ENCODE data around the gene RCOR1.
"Not testable (repeated sequence)": the region's sequence is repeated elsewhere in the genome, so short reads cannot be mapped to it uniquely, and the experiment has no call there.

Gene RCOR1

DNA sequence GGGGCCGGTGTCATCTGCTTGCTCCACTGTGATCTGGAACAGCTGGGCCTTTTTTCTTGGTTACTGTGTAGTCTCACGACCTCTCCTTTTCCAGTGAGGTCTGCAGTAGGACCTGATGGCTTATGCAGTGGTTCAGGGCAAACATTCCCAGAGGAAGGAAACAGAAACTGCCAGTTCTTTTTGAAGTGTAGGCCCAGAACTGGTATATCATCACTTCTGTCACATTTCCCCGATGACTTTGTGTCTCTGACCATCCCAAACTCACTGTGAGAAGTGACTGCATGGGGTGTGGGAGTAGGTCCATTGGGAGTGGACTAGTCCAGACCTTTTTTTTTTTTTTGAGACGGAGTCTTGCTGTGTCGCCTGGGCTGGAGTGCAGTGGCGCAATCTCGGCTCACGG is 38.4 kb downstream of the RCOR1 start:
- no peak for DNase-seq

DNA sequence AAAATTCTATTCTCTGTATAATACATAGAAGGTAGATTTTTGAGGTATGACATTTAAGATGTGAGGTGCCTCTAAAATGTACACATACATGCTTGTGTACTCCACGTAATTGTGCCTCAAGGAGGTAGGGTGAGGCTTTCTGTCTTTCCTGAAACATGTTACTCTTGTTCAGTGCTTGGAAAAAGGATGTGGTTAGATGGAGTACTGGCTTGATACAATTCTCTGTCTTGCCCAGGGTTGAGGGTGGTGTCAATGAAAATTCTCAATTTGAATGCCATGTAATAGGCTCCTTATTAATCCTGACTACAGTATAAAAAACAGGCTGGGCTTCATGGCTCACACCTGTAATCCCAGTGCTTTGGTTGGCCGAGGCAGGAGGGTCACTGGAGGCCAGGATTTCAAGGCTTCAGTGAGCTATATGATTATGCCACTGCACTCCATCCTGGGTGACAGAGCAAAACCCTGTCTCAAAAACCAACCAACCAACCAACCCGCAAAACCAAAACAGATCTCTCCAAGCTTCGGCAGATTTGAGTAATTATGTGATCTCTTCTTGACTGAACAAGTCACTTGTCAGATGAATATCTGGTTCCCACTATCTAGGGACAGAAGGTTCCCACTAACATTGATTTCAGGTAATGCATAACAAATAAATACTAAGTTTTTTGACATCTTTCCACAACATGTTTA is 41.6 kb downstream of the RCOR1 start:
- DNase-seq = no peak

DNA sequence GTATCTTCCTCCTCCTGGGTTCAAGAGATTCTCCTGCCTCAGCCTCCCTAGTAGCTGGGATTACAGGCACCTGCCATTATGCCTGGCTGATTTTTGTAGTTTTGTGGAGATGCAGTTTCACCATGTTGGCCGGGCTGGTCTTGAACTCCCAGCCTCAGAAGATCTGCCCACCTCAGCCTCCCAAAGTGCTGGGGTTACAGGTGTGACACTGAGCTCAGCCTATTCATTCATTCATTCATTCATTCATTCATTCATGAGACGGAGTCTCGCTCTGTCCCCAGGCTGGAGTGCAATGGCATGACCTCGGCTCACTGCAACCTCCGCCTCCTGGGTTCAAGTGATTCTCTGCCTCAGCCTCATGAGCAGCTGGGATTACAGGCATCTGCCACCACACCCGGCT is 47.2 kb downstream of the RCOR1 start:
- DNase-seq = not testable (repeated sequence)

DNA sequence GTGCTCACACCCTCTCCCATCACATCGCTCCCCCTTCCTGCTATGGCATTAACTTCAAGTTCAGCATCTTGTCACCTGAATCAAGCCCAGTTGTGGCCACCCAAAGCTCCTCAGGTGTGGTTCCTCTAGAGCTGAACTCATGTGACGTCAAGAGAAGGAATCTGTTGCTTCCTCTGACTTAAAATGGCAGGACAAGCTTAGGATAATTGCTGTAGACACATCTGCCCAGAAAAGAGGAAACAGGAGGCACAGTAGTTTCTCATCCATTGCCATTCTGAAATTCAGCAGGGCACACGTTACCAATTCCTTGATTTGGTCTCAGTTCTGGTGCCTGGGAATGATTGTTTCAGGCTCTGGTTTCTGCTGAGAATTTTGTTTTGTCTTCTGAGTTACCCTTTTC is 52.1 kb downstream of the RCOR1 start:
- no peak for DNase-seq

DNA sequence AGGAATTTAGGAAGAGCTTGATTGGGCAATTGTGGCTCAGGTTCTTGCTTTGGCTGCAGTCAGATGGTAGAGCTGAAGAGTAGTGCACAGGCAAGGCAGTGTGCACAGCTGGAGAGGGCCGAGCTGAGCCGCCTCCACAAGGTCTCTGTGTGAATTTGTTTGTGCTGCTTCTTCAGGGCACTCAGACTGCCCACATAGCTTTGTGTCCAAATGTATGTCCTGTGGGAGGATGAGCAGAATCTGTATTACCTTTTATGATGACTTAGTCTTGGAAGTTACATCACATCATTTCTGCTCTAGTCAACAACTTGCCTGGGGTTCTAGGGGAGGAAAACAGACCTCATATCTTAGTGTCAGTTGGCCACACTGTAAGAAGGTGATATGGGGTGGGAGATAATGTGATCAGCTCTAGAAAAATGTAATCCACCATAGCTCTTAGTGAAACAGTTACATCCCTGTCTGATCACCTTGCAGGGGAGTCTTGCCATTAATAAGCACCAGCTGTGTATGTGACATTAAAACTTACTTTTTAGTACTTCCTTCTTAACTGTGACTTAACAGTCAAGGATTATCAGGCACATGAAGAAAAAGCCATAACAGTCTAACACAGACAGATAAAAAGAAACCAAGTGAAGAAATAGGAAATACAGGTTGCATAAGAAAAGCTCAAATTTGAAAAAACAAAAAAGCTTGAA is 53.4 kb downstream of the RCOR1 start:
- DNase-seq = no peak

DNA sequence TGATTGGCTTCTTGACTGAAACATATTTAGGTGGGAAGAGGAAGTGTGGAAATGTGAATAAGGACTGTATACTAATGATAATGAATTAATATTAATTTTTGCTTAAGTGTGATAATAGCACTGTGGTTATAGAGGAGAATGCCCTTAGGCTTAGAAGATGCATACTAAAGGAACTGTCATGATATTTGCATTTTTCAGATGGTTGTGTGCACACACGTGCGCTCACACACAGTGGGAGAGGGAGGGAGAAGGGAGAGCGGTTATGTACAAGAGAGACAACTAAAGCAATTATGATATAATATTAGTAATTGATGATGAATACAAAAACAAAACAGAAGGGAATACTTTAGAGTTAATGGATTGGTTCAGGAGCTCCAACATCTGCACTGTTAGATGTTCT is 54.2 kb downstream of the RCOR1 start:
- DNase-seq = no peak

DNA sequence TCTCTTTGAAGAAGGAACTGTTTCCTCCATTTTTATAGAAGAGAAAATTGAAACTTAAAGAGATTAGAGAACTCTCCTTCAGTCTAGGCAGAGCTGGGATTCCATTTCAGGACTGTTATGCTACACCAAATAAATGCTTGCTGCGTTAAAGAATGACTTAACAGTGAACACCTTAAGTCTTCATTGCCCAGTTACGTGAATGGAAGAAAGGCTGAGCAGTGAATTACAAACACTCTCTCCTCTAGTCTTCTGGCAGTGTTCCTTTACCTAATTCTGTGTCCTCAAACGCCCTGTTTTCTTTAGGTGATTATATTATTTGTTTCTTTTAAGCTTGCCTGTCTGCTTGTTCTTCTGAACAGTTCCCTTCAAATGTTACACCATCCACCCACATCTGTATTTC is 59.7 kb downstream of the RCOR1 start:
- no peak for DNase-seq

DNA sequence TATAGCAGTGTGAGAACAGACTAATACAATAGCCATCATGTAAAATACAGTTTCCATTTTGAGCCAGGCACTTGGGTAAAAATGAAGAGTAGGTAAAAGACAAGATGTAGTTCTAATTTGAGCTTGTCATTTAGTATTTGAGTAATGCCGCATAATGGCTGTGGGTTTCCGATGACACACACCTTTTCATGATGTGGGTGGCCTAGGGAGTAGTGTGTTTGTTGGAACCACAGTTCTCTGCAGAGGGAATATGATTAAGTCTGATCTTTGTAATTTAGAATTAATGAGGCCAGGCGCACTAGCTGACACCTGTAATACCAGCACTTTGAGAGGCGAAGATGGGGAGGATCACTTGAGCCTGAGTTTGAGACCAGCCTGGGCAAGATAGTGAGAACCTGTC is 61.8 kb downstream of the RCOR1 start:
- DNase-seq = no peak

DNA sequence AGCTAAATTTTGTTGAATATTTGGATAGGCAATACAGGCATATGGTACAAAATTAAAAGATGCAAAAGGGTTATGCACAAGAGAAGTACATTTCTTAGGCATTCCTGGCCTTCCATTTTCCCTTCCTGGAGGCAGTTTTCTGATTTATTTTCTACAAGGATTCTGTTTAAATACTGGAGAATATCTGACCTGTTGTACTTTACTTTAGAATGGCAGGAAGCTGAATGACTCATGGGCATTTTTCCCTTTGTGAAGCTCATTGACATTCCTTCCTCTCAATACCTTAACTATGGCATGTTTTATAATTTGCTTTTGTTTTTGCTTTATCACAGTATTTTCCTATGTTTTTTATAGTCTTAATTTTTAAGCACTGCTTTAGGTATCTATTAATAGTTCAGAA is 62.7 kb downstream of the RCOR1 start:
- no peak for DNase-seq

DNA sequence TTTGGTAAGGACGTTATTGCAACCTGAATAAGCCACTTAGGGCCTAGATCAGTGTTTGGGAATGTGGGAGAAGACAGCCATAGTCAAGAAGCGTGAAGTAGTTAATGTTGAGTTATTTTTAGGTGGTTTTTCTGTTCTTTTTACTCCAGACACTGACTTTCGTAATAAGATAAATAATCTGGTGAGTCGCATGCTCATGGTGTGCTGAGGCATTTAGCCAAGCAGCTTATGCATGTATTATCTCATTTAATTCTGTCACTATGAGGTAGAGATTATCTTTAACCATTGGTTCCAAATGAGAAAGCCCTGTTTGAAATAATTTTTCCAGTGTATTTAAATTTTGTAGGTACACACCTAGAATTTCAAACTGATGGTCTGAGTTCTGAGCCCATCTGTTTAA is 67.3 kb downstream of the RCOR1 start:
- DNase-seq = no peak

DNA sequence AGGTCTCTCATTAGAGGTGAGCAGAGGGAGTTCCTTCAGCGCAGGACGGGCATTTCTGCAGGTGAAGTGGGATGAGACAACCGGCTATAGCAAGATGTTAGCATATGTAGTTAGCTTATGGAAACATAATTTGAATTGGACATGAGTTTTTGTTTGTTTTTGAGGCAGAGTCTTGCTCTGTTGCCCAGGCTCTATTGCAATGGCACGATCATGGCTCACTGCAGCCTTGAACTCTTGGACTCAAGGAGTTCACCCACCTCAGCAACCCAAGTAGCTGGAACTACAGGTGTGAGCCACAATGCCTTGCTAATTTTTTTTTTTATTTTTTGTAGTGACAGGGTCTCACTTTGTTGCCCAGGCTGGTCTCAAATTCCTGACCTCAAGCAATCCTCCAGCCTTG is 69.2 kb downstream of the RCOR1 start:
- no peak for DNase-seq

DNA sequence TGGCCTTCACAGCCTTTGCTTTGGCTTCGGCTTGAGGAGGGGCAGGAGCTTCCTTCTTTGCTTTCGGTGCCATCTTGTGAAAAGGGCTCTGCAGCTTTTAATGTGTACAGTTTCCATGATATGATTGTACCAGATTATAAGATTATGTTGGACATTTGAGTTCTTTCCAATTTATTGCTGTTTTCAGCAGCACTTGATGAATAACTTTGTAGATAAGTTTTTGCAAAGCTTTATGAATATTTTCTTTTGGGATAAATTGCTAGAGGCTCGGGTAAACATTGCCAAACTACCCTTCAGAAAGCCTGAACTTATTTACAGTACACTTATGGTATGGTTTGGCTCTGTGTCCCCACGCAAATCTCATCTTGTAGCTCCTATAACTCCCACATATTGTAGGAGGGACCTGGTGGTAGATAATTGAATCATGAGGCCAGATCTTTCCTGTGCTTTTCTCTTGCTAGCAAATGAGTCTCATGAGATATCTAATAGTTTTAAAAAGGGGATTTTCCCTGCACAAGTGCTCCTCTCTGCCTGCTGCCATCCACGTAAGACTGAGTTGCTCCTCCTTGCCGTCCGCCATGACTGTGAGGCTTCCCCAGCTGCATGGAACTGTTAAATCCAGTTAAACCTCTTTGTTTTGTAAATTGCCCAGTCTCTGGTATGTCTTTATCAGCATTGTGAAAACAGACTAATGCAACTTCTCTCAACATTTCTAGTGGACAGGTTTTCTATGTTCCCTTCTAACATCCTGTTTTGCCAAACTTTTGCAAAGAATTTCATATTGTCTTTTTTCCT is 70.4 kb downstream of the RCOR1 start:
- no peak for DNase-seq

DNA sequence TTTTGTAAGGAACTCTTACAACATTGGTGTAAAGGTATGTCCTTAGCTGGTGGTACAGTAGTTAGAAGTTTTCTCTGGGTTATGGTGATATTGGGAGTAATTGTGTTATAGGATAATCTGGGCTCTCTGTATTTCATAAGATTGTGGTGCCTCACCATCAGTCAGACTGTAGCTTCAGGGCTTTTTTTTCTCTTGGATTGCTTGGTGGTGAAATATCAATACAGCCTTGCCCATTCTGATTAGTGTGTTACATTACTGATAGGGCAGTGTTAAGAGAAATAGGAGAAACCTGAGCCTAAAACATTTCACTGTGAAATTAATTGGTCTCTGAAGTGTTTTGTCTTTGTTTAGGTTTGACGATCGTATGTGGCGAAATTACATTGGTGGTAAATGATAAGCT is 71.0 kb downstream of the RCOR1 start:
- no peak for DNase-seq

DNA sequence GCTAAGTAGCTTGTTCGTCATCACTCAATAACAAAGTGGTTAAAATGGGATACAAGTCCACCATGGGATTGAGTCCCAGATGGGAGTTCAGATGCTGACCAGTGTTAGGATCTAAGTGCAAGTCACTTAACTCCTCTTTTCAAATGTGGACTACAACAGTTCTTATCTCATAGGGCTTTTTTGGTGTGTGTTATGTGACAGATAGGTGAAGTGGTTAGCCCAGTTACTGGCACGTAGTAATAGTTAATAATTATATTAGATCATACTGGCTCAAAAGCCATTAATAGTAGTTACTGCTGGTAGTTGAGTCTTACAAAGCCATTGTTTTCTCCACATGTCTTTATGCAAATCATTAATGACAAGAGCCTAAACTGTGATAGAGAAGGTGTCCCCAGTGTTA is 73.2 kb downstream of the RCOR1 start:
- DNase-seq = no peak

DNA sequence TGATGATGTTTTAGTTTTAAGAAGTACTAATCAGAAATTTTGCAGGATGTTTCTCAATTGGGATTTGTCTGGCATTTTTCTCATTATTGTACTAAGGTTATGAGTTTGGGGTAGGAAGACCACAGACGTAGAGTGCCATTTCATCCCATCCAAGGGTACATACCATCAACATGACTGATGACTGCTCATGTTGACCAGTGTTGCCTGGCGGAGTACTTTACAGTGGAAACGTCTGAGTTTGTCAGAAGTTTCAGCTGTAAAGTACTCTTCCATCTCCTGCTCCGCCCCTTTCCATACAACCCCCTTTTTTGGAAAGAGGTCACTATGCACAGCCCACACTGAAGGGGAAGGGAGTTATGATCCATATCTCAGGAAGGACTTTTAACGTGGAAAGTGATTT is 74.2 kb downstream of the RCOR1 start:
- no peak for DNase-seq

DNA sequence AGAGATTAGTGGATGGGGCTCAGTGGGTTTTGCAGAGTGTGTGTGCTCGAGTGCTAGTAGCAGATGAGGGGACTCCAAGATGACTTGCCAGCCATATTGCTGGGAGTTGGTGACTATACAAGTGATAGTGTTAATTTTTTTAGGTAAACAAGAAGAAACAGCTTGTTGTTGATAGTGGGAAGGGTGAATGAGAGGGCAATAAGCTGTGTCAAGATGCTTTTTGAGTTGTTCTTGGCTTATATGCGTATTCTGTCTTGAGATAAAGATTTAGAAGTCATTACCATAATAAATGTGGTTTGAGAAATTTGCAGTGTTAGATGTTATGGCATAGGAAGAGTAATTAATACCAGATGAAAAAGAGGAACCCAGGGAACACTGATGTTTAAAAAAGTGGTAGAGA is 75.3 kb downstream of the RCOR1 start:
- no peak for DNase-seq

DNA sequence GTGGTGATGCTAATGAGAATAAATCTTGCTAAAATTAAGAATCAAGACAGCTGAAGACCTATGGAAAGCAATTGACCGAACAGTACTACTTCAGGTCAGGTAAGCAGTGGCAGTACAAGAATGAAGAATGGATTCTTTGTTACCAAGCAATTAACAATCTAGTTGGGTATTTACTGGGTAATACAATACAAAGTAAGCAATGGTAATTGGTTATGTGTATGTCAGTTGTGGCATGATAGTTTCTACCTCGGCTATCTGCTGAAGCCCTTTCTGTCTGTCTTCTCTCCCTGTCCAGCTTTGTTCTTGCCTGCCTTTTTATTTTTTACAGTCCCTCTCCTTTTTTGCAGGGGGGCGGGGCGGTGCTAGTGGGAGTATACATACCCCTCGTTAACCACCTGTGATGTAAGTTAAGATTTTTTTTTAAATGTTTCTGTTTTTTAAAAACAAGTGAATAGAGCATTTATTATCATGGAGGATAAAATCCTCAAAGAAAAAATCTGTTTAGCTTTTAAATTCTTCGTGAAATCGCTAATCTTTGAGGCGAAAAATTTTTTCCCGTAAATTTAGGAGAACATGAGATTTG is 75.9 kb downstream of the RCOR1 start:
- no peak for DNase-seq

DNA sequence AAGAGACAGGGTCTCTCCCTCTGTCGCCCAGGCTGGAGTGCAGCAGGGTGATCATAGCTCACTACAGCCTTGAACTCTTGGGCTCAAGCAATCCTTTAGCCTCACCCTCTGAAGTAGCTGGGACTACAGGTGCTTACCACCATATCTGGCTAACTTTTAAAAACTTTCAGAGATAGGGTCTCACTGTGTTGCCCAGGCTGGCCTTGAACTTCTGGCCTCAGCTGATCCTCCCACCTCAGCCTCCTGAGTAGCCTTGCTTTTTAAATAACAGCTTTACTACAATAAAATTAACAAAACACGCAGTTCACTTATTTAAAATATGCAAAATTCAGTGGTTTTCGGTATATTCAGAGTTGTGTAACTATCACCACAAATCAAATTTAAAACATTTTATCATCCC is 79.0 kb downstream of the RCOR1 start:
- no peak for DNase-seq

DNA sequence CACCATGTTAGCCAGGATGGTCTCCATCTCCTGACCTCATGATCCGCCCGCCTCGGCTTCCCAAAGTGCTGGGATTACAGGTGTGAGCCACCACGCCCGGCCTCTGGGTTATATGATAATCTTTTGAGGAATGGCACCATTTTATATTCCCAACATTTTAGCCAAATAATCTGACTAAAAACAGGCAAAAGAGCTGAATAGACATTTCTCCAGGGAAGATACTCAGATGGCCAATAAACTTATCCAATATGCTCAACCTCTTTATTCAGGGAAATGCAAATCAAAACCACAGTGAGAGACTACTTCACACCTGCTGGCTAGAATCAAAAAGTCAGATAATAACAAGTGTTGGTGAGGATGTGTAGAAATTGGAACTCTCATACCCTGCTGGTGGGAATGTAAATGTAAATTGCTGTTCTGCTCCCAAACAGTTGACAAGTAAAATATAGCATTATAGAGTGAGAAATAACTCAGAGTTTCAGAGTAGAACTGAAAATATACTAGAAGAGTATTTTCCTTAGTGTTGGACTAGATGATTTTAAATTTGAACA is 80.0 kb downstream of the RCOR1 start:
- DNase-seq = no peak

DNA sequence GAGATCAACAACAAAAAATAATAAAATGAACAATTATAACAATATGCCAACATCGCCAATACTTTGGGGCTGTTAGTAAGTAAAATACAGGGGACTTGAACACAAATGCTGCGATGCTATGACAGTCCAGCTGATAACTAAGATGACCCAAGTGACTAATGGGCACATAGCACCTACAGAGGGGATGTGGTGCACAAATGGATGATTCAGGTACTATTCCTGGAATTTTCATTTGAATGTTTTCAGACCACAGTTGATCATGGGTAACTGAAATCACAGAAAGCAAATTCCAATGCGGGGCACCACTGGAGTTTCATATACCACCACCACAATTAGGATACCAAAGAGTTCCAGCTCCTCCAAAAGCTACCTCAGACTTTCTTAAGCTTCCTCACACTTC is 82.9 kb downstream of the RCOR1 start:
- DNase-seq = no peak

DNA sequence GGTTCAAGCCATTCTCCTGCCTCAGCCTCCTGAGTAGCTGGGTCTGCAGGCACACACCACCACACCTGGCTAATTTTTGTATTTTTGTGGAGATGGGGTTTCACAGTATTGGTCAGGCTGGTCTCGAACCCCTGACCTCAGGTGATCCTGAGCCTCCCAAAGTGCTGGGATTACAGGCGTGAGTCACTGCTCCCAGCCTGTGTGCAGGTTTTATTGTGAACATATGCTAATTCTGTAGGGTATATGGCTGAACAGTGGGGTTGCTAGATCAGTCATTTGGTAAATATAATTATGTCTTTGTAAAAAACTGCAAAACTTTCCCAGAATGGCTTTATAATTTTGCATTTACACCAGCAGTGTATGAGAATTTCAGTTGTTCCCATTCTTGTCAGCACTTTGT is 85.9 kb downstream of the RCOR1 start:
- no peak for DNase-seq

DNA sequence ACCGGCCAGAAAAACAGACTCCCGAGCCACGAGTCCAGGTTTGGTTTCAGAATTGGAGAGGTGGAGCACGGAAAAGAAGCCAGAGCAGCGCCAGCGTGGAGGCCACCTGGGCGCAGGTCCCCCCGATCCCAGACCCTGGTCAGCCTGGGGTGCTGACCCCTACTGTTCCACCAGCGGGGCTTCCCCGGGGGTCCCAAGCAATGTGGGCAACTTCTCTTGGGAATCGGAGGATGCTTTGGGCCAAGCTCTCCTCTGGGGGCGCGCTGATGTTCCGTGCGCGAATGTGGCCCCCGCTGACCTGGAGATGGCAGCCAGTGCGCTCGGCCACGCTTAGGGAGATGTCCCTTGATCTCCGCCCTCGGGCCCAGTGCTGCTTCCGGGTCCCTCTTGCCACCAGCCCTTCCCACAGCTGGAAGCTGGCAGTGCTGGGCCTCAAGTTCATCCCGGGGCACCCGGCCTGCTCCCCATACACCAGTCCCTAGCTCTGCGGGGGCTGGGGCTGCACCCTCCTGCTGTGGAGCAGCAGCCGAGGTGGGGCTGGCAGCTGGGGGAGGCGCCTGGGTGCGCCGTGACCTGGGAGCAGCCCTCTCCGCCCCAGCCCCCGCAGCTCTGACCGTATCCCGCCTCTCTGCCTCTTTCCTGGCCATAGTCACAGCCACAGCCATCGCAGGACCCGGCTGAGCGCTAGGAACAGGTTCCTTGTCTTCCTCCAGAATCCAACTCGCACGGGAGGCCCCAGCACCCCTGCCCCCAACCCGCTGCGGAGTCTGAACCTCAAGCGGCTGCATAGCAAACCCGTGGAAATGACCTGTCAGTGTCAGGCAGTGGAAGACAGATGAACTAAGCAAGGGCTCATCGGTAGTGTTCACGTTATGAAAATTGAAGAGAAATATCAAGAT is 91.2 kb downstream of the RCOR1 start:
- DNase-seq = no peak

DNA sequence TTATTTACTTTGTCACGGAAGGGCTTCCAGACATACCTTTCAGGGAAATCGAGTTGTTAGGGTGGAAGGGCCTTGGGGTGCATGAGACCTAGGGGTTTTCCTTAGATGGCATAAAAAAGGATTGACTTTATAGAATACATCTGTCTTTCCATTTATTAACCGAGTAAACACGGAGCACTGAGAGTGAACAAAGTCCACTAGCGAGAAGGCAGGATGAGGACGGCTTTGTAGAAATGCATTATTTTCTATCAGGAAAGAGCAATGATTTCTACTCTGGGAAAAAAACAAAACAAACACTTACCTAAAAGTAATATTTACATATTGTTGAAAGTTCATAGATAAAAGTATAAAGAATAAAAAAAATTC is 91.8 kb downstream of the RCOR1 start:
- no peak for DNase-seq

Data from NCI-H446 treated with DMSO at 0.1 percent for 48 hours (cell line).